Sigmoid colon (tissue), 7 donors: ENCODE data around the gene NR3C2. TPM values are rescaled to one million over a fixed set of nuclear protein-coding genes. Genes with fewer than 3 reads are reported as not detected.

Source experiments
- DNase-seq: peaks from one replicate; pipeline ENCODE4 v3.0.0-alpha.2; 2019
- H3K27ac ChIP-seq, 4 donors: fragments of 200-600 bp; sonication (generic); one replicate each; pipeline ENCODE4 v1.5.1; 2016 to 2019; ENCODE audit warnings: mild to moderate bottlenecking in 1 of 4
- H3K27me3 ChIP-seq, 3 donors: fragments of 200-600 bp; sonication (generic); one replicate each; pipeline ENCODE4 v1.5.1; 2019; ENCODE audit warnings: mild to moderate bottlenecking in 1 of 3
- H3K36me3 ChIP-seq, 4 donors: fragments of 200-600 bp; sonication (generic); one replicate each; pipeline ENCODE4 v1.5.1; 2016 to 2019
- H3K4me1 ChIP-seq, 4 donors: fragments of 200-600 bp; sonication (generic); one replicate each; pipeline ENCODE4 v1.5.1; 2017 to 2019
- H3K4me3 ChIP-seq, 4 donors: fragments of 200-600 bp; sonication (generic); one replicate each; pipeline ENCODE4 v1.5.1; 2017 to 2019; ENCODE audit warnings: mild to moderate bottlenecking in 2 of 4, moderate library complexity in 1 of 4
- H3K9me3 ChIP-seq, 4 donors: fragments of 200-600 bp in 3 of 4; sonication (generic) in 3 of 4; one replicate each; pipeline versions ENCODE4 v1.5.1 to v1.6.1; 2013 to 2019
- CTCF ChIP-seq, 4 experiments: fragments of 450-650 bp in 3 of 4; fragments of 200-600 bp in 1 of 4; IDR thresholded peaks; one replicate each; pipeline ENCODE4 v1.5.1; 2016 to 2019; ENCODE audit warnings: antibody characterized with exemption in 4 of 4, mild to moderate bottlenecking in 3 of 4, moderate library complexity in 2 of 4
- EP300 ChIP-seq, 4 donors: sonication (generic); formaldehyde crosslinking; IDR thresholded peaks; one replicate each; pipeline ENCODE4 v1.6.1; 2017; ENCODE audit warnings: antibody characterized with exemption in 4 of 4
- POLR2A ChIP-seq, 2 donors: fragments of 450-650 bp; IDR thresholded peaks; one replicate each; pipeline ENCODE4 v1.6.1; 2016; ENCODE audit warnings: antibody characterized with exemption in 2 of 2, mild to moderate bottlenecking in 2 of 2, moderate library complexity in 2 of 2
- POLR2AphosphoS5 ChIP-seq, 4 donors: sonication (generic); formaldehyde crosslinking; IDR thresholded peaks; one replicate each; pipeline ENCODE4 v1.6.1; 2017; ENCODE audit warnings: antibody characterized with exemption in 4 of 4
- WGBS, 2 donors: extraction: QIAGEN DNeasy Blood & Tissue Kit; methylation state at CpG; one replicate each; pipeline ENCODE4 v1.1.7; 2013; 5-methylcytosine and 5-hydroxymethylcytosine counted together
- intact Hi-C: fragments of 100-400 bp; cut with DNase I; formaldehyde crosslinking; loops from one replicate; pipeline ENCODE4 v1.15.1; 2023
- polyA plus RNA-seq, 3 donors: library from polyadenylated mRNA; stranded (reverse); fragments of 200-250 nt; gene quantifications; one replicate each; pipeline ENCODE4 v1.2.3, GENCODE V29; 2013
- total RNA-seq, 4 donors: library from RNA; depleted of rRNA; stranded (reverse); fragments of >200 nt; gene quantifications; one replicate each; pipeline ENCODE4 v1.1.0, GENCODE V29; 2016
- donor health status: healthy with polysubstance abuse.
- donor health status: Bipolar disorder and iron deficiency.
- donor health status: healthy.

Gene NR3C2
- total and polyA plus RNA-seq, 7 donors: 15.6 to 34.9 (median 23.4) TPM

DNA sequence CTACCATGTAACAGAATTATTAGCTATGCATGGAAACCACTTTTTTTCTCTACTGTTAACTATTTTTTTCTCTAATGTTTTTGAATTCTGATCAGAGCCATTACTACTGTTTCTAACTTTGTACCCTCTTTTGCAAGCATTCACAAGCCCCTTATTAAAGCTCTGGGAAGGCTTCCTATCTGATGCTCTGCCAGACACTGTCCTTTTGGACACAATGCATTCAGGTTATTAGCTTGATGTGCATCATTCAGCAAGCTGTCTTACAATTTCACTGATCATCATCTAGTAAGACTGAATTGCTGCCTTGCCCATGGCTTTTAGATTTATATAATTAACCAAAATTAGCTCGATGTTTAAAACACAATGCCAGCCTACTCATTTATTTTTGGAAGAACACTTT, 155.1 kb downstream of the NR3C2 start:
- WGBS, 2 donors: 86% methylated on average over 1 of the region's 1 CpG
- no peaks in the 10 kb centered on the region for H3K27me3 ChIP-seq
- no peaks in the 10 kb centered on the region for H3K9me3 ChIP-seq
- H3K27ac ChIP-seq: no peak overlapping the region
- peaks cover 0 to 53% (median 22%) of the 10 kb centered on the region in 4 donors for H3K4me1 ChIP-seq
- no peak for DNase-seq
- intact Hi-C loops: no loop called here
- no peak for TF ChIP-seq POLR2A (IDR thresholded peaks at IDR 0.05)
- no peak for TF ChIP-seq POLR2AphosphoS5 (IDR thresholded peaks at IDR 0.05)
- TF ChIP-seq CTCF (IDR thresholded peaks at IDR 0.05): no peak
- TF ChIP-seq EP300 (IDR thresholded peaks at IDR 0.05): no peak
- H3K36me3 ChIP-seq: no peaks in the 10 kb centered on the region
- H3K4me3 ChIP-seq: no peak overlapping the region

GRCh38 chr4:148286012-148286411, 156.2 kb downstream of the NR3C2 start:
- Histone ChIP-seq H3K9me3 (no peaks in the 10 kb centered on the region), H3K4me3 (no peak overlapping the region), H3K4me1 (peaks cover 0 to 53% (median 22%) of the 10 kb centered on the region in 4 donors), H3K27ac (no peak overlapping the region), H3K36me3 (no peaks in the 10 kb centered on the region), H3K27me3 (no peaks in the 10 kb centered on the region)
- no peak for DNase-seq
- intact Hi-C loops: no loop called here
- TF ChIP-seq POLR2AphosphoS5 (IDR thresholded peaks at IDR 0.05) (no peak), POLR2A (IDR thresholded peaks at IDR 0.05) (no peak), CTCF (IDR thresholded peaks at IDR 0.05) (no peak), EP300 (IDR thresholded peaks at IDR 0.05) (no peak)

- Histone ChIP-seq H3K9me3 (no peaks in the 10 kb centered on the region), H3K36me3 (no peaks in the 10 kb centered on the region), H3K4me1 (peaks cover 0 to 45% (median 15%) of the 10 kb centered on the region in 4 donors), H3K4me3 (no peak overlapping the region), H3K27ac (no peak overlapping the region), H3K27me3 (no peaks in the 10 kb centered on the region)
- TF ChIP-seq CTCF (IDR thresholded peaks at IDR 0.05): no peak
- TF ChIP-seq POLR2AphosphoS5 (IDR thresholded peaks at IDR 0.05): no peak
- no peak for TF ChIP-seq EP300 (IDR thresholded peaks at IDR 0.05)
- no peak for TF ChIP-seq POLR2A (IDR thresholded peaks at IDR 0.05)
- WGBS, 2 donors: 27 to 68% methylated on average over 4 of the region's 4 CpGs
- intact Hi-C loops: no loop called here
- no peak for DNase-seq
Observed at GRCh38 chr4:148283665-148284064, 158.5 kb downstream of the NR3C2 start.

GRCh38 chr4:148278310-148278709, 163.9 kb downstream of the NR3C2 start:
- H3K36me3 ChIP-seq: no peaks in the 10 kb centered on the region
- no peak overlapping the region for H3K4me3 ChIP-seq
- intact Hi-C loops: no loop called here
- WGBS, 2 donors: 80 to 93% methylated on average over 9 of the region's 9 CpGs
- peaks cover 0 to 12% (median 9%) of the 10 kb centered on the region in 4 donors for H3K4me1 ChIP-seq
- no peaks in the 10 kb centered on the region for H3K27me3 ChIP-seq
- DNase-seq: no peak
- no peak overlapping the region for H3K27ac ChIP-seq
- TF ChIP-seq EP300 (IDR thresholded peaks at IDR 0.05) (no peak), POLR2AphosphoS5 (IDR thresholded peaks at IDR 0.05) (no peak), CTCF (IDR thresholded peaks at IDR 0.05) (no peak), POLR2A (IDR thresholded peaks at IDR 0.05) (no peak)
- H3K9me3 ChIP-seq: no peaks in the 10 kb centered on the region

DNA sequence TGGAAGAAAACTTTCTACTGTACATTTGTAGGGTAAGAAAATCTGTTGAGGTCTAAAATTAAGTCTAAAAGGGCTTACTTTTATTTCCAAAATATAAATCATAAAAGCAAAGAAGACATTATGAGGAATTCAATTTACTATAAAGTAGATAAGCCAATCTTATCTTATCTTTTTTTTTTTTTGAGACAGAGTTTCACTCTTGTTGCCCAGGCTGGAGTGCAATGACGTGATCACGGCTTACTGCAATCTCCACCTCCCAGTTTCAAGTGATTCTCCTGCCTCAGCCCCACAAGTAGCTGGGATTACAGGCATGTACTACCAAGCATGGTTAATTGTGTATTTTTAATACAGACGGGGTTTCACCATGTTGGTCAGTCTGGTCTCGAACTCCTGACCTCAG, 166.9 kb downstream of the NR3C2 start:
- H3K36me3 ChIP-seq: no peaks in the 10 kb centered on the region
- H3K27me3 ChIP-seq: no peaks in the 10 kb centered on the region
- no peak overlapping the region for H3K4me3 ChIP-seq
- 49 to 75% methylated on average over 4 of the region's 4 CpGs for WGBS, 2 donors
- H3K9me3 ChIP-seq: no peaks in the 10 kb centered on the region
- intact Hi-C loops: no loop called here
- peaks cover 0 to 18% (median 13%) of the 10 kb centered on the region in 4 donors for H3K4me1 ChIP-seq
- no peak for DNase-seq
- no peak overlapping the region for H3K27ac ChIP-seq
- TF ChIP-seq POLR2AphosphoS5 (IDR thresholded peaks at IDR 0.05) (no peak), EP300 (IDR thresholded peaks at IDR 0.05) (no peak), CTCF (IDR thresholded peaks at IDR 0.05) (no peak)
